Stimulated activated CD4-positive, alpha-beta T cell treated with anti-CD3 and anti-CD28 coated beads, Interleukin-4, amount 100 ng/mL, for 4 hours (primary cell): ENCODE results near the gene CYS1.
"Not testable (repeated sequence)": the region's sequence is repeated elsewhere in the genome, so short reads cannot be mapped to it uniquely, and the experiment has no call there.

ENCODE experiments used
- DNase-seq, 2 experiments: peaks; one replicate each; pipeline ENCODE4 v3.0.0-alpha.2; 2020

The CYS1 gene

DNA sequence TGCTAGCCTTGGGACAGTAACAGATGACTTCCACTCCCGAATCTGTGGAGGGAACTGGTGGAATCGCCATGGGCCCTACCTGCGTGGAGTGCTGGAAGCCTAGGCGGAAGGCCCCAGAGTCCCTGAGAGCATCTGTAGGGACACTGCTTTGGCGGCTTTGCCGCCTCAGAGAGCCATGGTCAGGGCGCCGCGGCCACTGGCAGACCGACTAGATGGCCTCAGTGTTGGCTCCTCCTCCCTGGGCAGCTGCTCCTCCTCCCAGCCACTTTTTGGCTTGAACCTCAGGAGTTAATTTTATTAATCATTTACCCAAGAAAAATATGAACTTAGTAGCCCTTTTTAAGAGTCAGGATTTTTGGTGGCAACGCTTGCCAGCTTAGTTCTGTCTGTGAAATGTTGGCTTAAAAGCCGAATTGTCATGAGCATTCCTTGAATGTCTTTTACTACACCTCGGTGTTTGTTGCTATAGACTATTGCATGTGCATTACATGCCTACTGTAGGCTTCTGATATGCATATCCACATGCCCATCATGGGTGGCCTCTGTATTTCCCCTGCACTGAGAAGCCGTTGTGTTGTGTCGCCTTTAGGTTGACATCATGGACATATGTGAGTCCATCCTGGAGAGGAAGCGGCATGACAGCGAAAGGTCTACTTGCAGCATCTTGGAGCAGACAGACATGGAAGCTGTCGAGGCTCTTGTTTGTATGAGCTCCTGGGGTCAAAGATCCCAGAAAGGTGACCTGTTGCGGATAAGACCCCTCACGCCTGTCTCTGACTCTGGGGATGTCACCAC is 34.5 kb downstream of the CYS1 start:
- no peak for DNase-seq

DNA sequence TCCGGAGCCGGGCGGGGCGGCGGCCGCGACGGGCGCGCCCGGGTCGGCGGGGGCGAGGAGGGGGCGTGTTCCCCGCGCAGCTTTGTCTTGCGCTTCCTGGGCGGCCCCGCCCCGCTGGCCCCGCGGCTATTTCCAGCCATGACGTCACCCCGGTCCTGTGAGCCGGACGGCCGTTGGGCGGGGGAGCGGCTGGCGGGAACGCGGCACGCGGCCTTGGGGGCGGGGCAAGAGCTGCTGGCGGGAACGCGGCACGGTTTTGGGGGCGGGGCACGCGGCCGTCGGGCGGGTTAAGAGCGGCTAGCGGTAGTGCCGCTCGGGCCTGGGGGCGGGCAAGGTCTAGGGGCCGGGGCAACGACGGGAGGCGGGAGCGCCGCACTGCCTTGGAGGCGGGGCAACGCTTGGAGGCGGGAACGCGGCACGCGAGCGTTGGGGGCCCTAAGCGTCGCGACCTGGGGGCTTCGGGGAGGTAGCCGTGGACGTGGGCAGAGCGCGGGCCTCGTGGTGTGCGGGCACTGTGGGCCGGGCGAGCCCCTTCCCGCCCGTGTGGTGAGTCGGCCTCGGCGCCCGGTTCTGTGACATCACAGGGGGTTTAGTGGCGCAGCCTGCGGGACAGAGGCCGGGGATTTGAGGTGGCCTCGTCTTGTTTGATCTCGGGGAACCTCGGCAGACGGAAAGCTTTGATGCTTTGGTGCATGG is 36.2 kb downstream of the CYS1 start:
- DNase-seq: peak; percentile 95 to 99

DNA sequence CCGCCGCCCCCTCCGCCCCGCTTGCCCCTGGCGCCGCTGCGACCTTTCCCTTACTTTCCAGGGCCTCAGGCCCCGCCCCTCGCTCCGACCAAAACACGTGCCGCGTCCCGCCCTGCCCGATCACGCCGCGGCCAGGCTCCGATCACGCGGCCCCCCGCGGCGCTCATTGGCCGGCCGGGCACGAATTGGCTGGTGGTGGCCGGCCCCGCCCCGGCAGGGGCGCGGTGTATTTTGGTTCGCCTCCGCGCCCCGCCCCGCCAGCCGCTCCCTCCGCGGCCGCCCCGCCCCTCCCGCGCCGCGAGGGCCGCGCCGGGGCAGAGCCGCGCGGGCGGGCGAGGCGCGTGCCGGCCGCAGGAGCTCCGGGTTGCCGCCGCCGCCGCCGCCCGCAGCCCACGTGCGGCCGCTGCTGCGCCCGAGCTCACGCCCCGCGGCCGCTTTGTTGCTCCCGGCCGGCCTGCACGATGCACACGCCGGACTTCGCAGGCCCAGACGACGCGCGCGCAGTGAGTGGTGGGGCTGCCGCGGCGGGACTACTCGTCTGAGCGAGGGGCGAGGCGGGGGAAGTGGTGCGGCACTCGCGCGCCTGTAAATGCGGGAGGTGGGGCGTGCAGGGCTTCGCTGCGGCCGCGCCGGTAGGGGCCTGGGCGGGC is 36.8 kb downstream of the CYS1 start, which contains the start of gene KLF11:
Gene KLF11 (plus strand): TSS at position 295 of the 650 bp plus-strand sequence. CDS start 167 bp downstream, at position 462.
- peak; percentile 81 to 82 for DNase-seq

DNA sequence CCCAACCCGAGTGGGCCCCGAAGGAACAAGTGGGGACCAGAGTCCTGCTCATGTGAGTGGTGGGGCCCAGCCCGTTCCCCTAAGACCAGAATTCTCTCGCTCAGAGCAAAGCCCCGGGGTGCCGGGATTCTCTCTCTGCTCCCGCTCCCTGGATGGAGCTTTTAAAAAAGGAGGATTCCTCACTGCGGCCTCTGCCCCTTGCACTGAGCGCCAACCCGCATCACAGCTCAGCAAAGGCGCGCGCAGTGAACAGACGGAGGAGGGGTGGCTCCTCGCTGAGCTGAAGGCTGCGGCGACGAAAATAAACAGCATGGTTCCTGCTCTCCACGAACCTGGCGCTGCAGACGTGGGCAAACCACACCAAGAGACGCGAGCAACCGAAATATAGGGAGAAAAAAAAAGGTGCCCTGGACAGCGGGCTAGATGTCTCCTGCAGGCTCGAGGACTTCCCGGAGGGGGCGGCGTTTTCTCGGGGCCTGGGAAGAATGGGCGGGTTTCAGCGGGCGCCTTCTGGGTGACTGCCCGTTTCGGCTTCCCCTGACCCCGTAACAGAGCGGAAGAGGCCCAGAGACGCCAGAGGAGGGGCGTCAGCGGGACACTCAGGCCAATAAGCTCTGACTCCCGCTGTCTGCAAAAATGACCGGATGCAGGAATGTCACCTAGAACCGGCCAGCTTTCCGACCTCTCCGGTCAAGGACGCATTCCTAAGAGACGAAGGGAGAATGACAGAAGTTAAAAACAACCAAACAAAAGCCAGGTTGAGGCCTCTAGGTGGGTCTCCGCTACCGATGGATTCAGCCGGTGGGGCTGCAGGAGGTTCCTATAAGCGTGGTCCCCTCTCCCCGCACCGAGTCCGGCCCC is 37.7 kb downstream of the CYS1 start:
- peak; percentile 15 to 28 for DNase-seq

DNA sequence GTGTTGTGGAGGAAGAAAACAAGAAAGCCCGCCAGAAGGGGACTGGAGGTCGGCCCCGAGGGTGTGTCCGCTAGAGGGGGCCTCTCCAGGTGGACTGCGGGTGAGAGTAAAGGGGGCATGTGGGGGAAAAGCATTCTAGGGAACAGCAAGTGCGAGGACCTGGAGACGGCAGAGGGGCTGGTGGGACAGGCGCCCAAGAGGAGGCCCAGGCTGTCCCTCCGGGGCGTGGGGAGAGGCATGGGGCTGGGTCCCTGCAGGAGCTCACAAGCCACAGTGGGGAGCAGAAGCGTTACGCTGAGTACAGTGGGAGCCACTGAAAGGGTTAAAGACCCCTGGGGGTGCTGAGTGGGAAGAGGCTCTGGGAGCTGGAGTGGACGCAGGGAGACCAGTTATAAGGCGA is 38.5 kb downstream of the CYS1 start:
- no peak for DNase-seq

DNA sequence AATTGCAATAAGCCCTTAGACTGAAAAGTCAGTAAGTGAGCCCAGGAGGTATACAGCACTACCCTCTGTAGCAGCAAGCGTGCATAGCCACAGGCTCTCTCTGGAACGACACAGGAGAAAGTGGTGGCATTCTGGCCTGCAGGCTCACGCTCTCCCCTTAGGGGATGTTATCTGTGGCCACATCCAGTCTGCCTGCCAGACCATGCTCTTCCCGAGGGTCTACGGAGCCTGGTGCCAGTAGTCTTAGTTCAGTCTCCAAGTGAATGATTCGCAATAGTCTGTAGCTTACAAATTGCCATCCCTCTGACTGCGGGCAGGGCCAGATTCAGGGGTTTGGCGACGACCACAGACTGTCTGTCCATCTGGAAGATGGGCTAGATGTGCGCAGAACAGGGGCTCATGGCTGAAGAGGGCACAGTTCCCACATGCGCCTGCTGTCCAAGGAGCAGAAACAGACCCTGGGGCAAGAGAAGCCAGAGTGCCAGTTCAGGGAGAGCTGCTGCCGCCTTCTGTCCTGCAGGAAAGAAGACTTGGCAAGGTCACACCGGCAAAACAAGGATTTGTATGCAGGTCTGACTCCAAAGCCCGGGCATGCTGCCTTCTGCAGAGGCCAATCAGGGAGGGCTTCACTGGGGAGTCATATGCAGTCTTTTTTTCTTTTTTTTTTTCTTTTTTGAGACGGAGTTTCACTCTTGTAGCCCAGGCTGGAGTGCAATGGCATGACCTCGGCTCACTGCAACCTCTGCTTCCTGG is 40.4 kb downstream of the CYS1 start:
- no peak for DNase-seq

DNA sequence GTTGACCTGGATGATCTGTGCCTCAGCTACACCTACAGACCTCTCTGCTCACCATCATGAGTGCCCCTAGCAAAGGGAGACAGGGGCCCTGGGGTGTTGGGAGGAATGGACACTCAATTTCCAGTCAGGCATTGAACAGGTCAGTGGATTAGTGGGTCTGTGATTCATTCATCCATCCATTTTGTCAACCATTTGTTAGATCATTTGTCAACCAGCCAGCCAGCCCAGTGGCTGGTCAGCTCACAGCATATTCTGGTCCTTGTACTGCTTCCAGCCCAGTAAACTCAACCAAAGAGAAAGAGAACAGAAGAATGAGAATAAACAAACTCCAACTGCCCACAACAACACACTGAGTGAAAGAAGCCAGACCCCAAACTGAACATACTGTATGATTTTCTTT is 41.5 kb downstream of the CYS1 start:
- DNase-seq: no peak

DNA sequence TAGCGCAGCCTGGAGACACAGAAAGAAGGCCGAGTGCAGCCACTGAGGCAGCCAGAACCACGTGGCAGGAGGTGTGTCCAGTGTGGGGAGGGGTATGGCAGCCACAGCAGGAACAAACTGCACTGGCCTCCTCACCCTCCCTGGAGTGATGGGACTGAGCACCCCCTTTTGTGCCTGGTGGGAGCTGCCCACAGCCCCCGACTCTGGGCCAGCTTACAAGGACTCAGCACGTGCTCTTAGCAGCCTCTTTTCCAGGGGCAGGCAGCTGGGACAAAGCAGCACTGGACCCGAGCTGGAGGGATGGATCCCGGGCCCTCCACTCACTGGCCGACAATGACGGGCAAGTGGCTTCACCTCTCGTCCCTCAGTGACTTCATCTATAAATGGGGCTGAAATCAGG is 42.1 kb downstream of the CYS1 start:
- DNase-seq: no peak

DNA sequence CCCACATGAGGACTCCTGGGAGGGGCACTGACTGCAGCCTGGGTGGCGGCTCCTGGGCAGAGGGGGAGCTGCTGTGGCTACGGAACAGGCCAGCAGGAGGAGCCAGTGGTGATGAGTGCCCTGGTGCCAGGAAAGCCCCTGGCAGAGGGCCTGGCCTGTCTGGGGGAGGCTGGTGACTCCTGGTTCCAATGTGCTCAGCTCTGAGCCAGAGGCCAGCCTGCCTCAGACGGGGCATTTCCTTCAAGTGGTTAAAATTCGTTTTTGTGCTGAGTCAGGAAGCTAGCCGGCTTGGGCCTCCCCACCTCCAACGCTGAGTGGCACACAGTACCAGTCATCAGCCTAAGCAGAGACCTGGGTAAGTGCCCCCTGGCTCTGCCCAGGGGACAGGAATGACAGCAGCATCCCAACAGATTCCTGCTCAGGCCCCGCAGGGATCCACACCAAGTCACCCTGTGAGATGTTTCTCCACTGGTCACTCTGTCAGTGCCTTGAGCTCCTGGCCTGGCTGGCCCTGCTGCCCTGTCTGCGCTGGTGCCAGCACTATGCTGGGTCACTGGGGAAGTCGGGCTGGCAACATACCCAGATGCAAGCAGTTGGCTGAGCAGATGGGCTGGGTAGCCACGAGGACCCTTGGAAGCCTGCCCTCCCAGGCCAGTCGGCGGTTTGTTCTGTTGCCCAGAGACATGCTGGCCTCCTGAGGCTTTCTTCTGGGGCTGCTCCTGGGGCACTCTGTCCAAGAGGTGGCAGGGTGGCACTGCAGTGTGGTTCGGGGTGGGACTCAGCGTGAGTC is 43.9 kb downstream of the CYS1 start:
- DNase-seq: peak; percentile 18 to 37

DNA sequence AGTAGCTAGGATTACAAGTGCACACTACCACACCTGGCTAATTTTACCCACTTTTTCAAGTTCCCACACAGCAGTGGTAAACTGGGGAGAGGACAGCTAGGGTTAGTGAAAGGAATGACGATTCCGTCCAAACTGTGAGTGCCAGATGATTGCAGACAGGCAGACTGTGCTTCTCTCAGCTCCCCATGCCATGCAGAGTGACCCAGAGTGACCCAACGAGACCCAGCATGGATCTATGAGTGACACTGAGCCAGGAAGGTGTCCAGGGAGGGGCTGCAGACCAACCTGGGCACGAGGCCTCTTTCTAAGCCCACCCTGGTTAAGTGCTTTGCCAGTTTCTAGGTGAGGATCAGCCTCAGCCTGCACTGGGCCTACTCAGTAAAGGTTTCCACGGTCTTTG is 44.6 kb downstream of the CYS1 start:
- no peak for DNase-seq

DNA sequence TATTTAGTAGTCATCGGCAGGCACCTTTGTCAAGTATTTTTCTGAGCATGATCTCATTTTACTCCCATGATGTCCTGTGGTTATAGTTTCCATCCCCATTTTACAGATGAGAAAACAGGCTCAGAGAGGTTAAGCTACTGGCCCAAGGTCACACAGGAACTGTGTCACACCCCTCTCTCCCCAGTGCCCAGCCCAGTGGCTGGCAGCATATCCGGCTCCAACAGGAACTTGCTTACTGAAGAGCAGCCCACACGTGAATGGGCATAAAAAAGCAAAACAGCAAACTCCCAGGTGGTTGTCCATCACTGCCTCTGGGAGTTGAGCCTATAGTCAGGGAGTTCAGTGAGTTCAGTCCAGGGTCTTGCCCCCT is 45.2 kb downstream of the CYS1 start:
- no peak for DNase-seq

DNA sequence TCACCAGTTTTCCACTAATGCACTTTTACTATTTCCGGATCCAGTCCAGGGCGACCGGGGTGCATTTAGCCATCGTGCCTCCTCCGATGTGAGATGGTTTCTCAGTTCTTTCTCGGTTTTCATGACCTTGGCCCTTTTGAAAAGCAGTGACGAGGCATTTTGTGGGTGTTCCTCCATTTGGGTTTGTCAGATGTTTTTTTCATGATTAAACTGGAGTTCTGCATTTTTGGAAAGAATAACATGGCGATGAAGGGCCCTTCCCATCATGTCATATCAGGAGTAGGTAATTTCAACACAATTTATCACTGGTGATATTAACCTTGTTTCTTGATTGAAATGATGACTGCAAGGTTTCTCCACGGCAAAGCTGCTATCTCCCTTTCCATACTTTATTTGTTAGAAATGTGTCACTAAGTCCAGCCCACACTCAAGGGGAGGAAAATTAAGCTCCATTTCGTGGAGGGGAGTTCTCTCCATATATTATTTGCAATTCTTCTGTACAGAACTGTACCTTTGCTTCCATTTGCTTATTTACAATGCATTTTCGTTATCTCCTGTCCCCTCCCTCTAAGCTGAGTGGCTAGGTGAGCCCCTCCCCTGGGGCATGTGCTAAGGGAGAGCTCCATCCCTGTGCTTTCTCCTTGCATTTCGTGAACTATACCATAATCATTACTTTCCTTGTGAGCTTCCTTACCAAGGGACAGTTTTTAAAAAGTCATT is 45.7 kb downstream of the CYS1 start:
- no peak for DNase-seq

DNA sequence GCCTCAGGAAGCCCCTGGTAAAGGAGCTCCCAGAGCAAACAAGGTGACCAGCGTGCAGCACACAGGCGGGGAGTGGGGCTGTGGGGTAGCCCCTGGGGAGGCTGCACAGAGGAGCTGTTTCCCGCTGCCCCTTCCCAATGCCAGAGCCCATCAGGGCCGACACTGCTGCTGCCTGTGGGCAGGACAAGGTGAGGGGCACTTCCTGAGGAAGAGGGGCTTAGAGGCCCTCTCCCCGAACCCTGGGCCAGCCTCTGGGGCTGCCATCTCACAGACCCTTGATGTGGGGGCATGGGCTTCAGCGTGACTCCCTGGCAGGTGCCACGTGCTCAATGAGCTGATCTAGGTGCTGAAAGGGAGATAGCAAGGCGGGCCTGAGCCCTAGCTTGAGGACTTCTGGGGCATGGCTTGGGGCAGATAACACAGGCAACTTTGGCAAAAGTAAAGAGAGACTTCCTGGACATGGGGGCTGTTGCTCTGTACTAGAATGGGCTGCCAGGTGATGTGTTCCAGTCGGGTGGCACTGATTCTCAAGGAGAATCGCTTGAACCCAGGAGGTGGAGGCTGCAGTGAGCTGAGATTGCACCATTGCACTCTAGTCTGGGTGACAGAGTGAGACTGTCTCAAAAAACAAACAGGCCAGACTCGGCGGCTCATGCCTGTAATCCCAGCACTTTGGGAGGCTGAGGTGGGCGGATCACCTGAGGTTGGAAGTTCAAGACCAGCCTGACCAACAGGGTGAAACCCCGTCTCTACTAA is 46.8 kb downstream of the CYS1 start:
- DNase-seq: no peak

DNA sequence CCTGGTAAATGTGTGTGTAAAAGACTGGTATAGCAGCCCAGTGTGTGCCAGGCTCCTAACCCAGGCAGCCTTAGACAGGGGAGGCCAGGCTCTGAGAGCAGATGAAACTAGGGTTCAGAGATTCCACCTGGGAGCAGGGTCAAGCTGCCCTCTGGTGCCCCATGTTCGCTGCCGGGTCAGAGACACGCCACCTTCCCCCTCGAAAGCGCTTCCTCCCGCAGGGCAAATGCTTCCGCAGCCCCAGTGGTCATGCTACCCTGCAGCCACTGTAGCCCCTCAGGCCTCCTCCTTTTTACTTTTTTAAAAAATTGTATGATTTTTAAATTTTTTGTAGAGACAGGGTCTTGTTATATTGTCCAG is 47.5 kb downstream of the CYS1 start:
- no peak for DNase-seq

DNA sequence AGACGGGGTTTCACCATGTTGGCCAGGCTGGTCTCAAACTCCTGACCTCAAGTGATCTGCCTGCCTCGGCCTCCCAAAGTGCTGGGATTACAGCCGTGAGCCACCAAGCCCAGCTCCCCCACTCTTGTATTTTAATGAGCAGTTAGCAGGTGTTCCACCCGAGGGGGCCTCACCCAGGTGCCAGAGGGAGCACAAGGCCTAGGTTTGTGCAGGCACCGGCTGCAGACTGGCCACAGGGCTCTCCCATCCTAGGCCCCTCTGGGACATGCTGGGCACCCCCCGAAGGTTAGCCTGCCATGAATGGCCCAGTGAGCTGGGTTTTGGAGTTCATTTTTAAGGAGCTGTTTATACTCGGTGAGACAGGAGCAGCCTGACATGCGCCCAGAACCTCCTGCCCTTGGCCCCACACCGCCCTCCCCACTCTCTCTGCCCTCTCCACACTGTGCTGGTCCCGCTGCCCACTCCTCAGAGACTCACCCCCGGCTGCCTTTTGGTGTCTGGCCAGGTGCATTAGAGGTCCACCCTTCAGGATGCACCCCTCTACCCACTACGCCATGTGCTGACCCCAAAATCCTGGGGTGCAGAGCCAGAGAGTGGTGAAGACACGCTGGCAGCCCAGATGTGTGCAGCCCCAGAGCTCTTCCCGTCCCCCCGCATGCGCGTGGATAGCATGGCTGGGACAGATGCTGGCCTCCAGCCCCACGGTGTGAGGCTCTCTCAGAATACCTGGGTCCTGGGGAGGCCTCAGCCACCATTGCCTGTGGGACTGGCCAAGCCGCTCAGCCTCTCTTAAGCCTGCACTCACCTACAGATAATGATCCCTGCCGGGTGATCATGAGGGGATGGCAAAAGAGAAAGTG is 48.1 kb downstream of the CYS1 start:
- DNase-seq: no peak

DNA sequence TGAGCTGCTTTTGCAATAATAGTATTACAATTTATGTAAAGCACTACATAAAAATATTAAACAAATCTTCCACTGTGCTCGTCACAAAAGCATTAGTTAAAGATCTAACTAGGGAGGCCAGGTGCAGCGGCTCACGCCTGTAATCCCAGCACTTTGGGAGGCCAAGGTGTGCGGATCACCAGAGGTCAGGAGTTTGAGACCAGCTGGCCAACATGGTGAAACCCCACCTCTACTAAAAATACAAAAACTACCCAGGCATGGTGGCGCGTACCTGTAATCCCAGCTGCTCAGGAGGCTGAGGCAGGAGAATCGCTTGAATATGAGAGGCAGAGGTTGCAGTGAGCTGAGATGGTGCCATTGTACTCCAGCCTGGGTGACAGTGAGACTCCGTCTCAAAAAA is 49.4 kb downstream of the CYS1 start:
- DNase-seq: not testable (repeated sequence)

DNA sequence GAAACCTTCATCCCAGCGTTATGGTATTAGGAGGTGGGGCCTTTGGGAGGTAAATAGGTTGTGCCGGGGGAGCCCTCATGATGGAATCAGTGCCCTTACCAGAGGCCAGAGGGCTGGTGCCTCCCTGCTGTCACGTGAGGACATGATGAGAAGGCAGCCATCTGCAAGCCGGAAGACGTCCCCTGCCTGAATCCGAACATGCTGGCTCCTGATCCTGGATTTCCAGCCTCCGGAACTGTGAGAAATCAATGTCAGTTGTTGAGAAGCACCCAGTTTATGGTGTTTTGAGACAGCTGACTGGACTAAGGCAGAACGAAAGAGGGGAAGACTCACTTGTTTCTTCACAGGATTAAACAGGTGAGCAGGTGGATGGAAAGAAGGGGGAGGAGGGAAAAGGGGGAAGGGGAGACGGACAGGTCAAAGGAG is 49.9 kb downstream of the CYS1 start:
- DNase-seq: no peak

DNA sequence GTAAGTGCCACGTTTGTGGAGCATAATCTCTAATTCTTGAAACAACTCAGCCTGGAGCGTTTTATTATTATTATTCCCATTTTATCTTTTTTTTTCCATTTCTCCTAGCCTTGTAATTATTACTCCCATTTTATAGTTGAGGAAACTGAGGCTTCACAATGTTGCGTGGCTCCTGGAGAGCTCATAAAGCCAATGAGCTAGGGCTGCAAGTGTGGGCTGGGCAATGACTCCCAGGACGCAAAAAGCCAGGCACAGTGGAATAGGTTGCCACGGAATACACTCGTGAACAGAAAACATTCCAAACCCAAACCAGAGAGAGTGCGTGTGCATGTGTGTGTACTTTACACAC is 50.4 kb downstream of the CYS1 start:
- no peak for DNase-seq
